Stomach (tissue), 4 donors: Measurements from ENCODE around the gene TRIM32.

ENCODE experiments used
- CTCF ChIP-seq, 7 experiments: fragments of 450-650 bp in 4 of 7; fragments of 200-600 bp in 3 of 7; sonication (generic) in 3 of 7; IDR thresholded peaks; one replicate each; pipeline ENCODE4 v1.5.1; 2016 to 2019; ENCODE audit warnings: antibody characterized with exemption in 7 of 7, control low read depth in 2 of 7, mild to moderate bottlenecking in 1 of 7
- EP300 ChIP-seq: sonication (generic); formaldehyde crosslinking; IDR thresholded peaks from one replicate; pipeline ENCODE4 v1.6.1; 2017; ENCODE audit warnings: antibody characterized with exemption
- POLR2AphosphoS5 ChIP-seq, 3 donors: sonication (generic); formaldehyde crosslinking; IDR thresholded peaks; one replicate each; pipeline ENCODE4 v1.6.1; 2016; ENCODE audit warnings: antibody characterized with exemption in 3 of 3

GRCh38 chr9:116695438-116695837 lies 8.3 kb downstream of the TRIM32 start:
- TF ChIP-seq EP300 (no peak), CTCF (IDR thresholded peaks at IDR 0.05) (no peak), POLR2AphosphoS5 (IDR thresholded peaks at IDR 0.05) (no peak)
